Loucy (cell line): Measurements from ENCODE around the gene ALK.
A peak's percentile ranks its signal among the peaks of the same experiment; 100 is the strongest.

Experiments used
- H2AFZ ChIP-seq: fragments of 200-600 bp; sonication (generic); 2 replicates; pipeline ENCODE4 v1.6.0; 2016; ENCODE audit warnings: antibody characterized with exemption, mild to moderate bottlenecking, low read length, moderate library complexity
- H3F3A ChIP-seq: fragments of 200-600 bp; 2 replicates; pipeline ENCODE4 v1.6.0; 2016; ENCODE audit warnings: antibody characterized with exemption, low read depth, mild to moderate bottlenecking
- H3K27me3 ChIP-seq: fragments of 200-600 bp; sonication (generic); 2 replicates; pipeline ENCODE4 v1.6.1; 2014; ENCODE audit warnings: low read length, mild to moderate bottlenecking; ENCODE audit not compliant: insufficient read depth, poor library complexity, severe bottlenecking
- H3K36me3 ChIP-seq: fragments of 200-600 bp; sonication (generic); 2 replicates; pipeline ENCODE4 v1.6.1; 2016; ENCODE audit warnings: low read length; ENCODE audit not compliant: insufficient read depth
- H3K4me1 ChIP-seq: fragments of 200-600 bp; sonication (generic); 2 replicates; pipeline ENCODE4 v1.5.1; 2014; ENCODE audit warnings: low read length, mild to moderate bottlenecking; ENCODE audit not compliant: insufficient read depth, poor library complexity, severe bottlenecking
- H3K4me2 ChIP-seq: fragments of 200-600 bp; sonication (generic); 2 replicates; pipeline ENCODE4 v1.6.0; 2014; ENCODE audit warnings: antibody characterized with exemption, low read length, low read depth, mild to moderate bottlenecking; ENCODE audit not compliant: poor library complexity, severe bottlenecking
- H3K4me3 ChIP-seq: fragments of 200-600 bp; sonication (generic); 2 replicates; pipeline ENCODE4 v1.5.1; 2014; ENCODE audit warnings: low read length, mild to moderate bottlenecking, mixed read lengths; ENCODE audit not compliant: poor library complexity, severe bottlenecking
- H3K79me2 ChIP-seq: fragments of 200-600 bp; sonication (generic); 2 replicates; pipeline ENCODE4 v1.6.1; 2014; ENCODE audit warnings: low read length; ENCODE audit not compliant: insufficient read depth
- H3K9ac ChIP-seq: fragments of 200-600 bp; sonication (generic); 2 replicates; pipeline ENCODE4 v1.6.0; 2014; ENCODE audit warnings: mild to moderate bottlenecking, low read depth, low read length, moderate library complexity; ENCODE audit not compliant: poor library complexity, severe bottlenecking
- H3K9me2 ChIP-seq: fragments of 200-600 bp; sonication (generic); replicated peaks from 2 replicates; pipeline ENCODE4 v1.6.1; 2016; ENCODE audit warnings: low read depth, low read length, mixed read lengths
- H3K9me3 ChIP-seq: fragments of 200-600 bp; sonication (generic); 2 replicates; pipeline ENCODE4 v1.6.1; 2014; ENCODE audit warnings: mild to moderate bottlenecking, antibody characterized with exemption, low read length, low read depth; ENCODE audit not compliant: insufficient read depth
- H4K20me1 ChIP-seq: fragments of 200-600 bp; sonication (generic); 2 replicates; pipeline ENCODE4 v1.6.0; 2014; ENCODE audit warnings: antibody characterized with exemption, low read length, mild to moderate bottlenecking; ENCODE audit not compliant: insufficient read depth, poor library complexity, severe bottlenecking
- CTCF ChIP-seq: fragments of 200-600 bp; sonication (generic); conservative IDR thresholded peaks from 2 replicates; pipeline ENCODE4 v1.5.1; 2014; ENCODE audit warnings: mild to moderate bottlenecking, antibody characterized with exemption, low read length
- EZH2phosphoT487 ChIP-seq: fragments of 200-600 bp; IDR thresholded peaks from 2 replicates; pipeline ENCODE4 v1.6.1; 2018; ENCODE audit warnings: antibody characterized with exemption, mild to moderate bottlenecking, moderate library complexity, borderline replicate concordance

ALK gene

GRCh38 chr2:29309090-29310029, 612.0 kb downstream of the ALK start:
- H3K9ac ChIP-seq = no peak overlapping the region
- no peaks in the 10 kb centered on the region for H4K20me1 ChIP-seq
- H3F3A ChIP-seq = no peaks in the 10 kb centered on the region
- H2AFZ ChIP-seq = no peak overlapping the region
- no peaks in the 10 kb centered on the region for H3K9me2 ChIP-seq
- H3K4me1 ChIP-seq = peaks cover 14% of the 10 kb centered on the region
- H3K79me2 ChIP-seq = no peaks in the 10 kb centered on the region
- H3K4me3 ChIP-seq = no peak overlapping the region
- no peaks in the 10 kb centered on the region for H3K27me3 ChIP-seq
- no peak overlapping the region for H3K4me2 ChIP-seq
- TF ChIP-seq EZH2phosphoT487 = no peak
- peak; percentile 95 for TF ChIP-seq CTCF
- H3K36me3 ChIP-seq = no peaks in the 10 kb centered on the region
- H3K9me3 ChIP-seq = no peaks in the 10 kb centered on the region

GRCh38 chr2:29308366-29308765, 613.0 kb downstream of the ALK start:
- no peaks in the 10 kb centered on the region for H3K79me2 ChIP-seq
- H3K9me3 ChIP-seq = no peaks in the 10 kb centered on the region
- H3K27me3 ChIP-seq = no peaks in the 10 kb centered on the region
- no peaks in the 10 kb centered on the region for H3K9me2 ChIP-seq
- no peak for TF ChIP-seq EZH2phosphoT487
- TF ChIP-seq CTCF = no peak
- H3K4me1 ChIP-seq = peaks cover 4% of the 10 kb centered on the region
- no peak overlapping the region for H2AFZ ChIP-seq
- no peak overlapping the region for H3K4me3 ChIP-seq
- no peaks in the 10 kb centered on the region for H3K36me3 ChIP-seq
- H4K20me1 ChIP-seq = no peaks in the 10 kb centered on the region
- no peak overlapping the region for H3K9ac ChIP-seq
- no peak overlapping the region for H3K4me2 ChIP-seq
- no peaks in the 10 kb centered on the region for H3F3A ChIP-seq

GRCh38 chr2:29307519-29307918, 613.9 kb downstream of the ALK start:
- H3K36me3 ChIP-seq = no peaks in the 10 kb centered on the region
- no peak overlapping the region for H3K4me2 ChIP-seq
- H3K9me3 ChIP-seq = no peaks in the 10 kb centered on the region
- no peaks in the 10 kb centered on the region for H4K20me1 ChIP-seq
- no peak for TF ChIP-seq EZH2phosphoT487
- no peak for TF ChIP-seq CTCF
- H3K9me2 ChIP-seq = no peaks in the 10 kb centered on the region
- no peaks in the 10 kb centered on the region for H3K79me2 ChIP-seq
- H3K4me3 ChIP-seq = no peak overlapping the region
- no peak overlapping the region for H3K9ac ChIP-seq
- H3K27me3 ChIP-seq = no peaks in the 10 kb centered on the region
- no peak overlapping the region for H2AFZ ChIP-seq
- H3K4me1 ChIP-seq = no peaks in the 10 kb centered on the region
- no peaks in the 10 kb centered on the region for H3F3A ChIP-seq
